ENCODE results near the gene CNBD2. TPM values are rescaled to one million over a fixed set of nuclear protein-coding genes. Genes with fewer than 3 reads are reported as not detected.
A peak's percentile ranks its signal among the peaks of the same experiment; 100 is the strongest.
"Not testable (repeated sequence)": the region's sequence is repeated elsewhere in the genome, so short reads cannot be mapped to it uniquely, and the experiment has no call there.

CNBD2 gene
- total RNA-seq, 1 donor from 2014 or later: 2.7 TPM

- intact Hi-C loops (cut with DNase I): no loop called here
- H3K36me3 ChIP-seq: no peaks in the 10 kb centered on the region
- DNase-seq (ENCODE audit: extremely low spot score in 2 of 2): no peak
- H3K27ac ChIP-seq: peak overlapping the region; percentile 84
- H3K27me3 ChIP-seq: no peaks in the 10 kb centered on the region
- no peak for TF ChIP-seq POLR2AphosphoS5 (IDR thresholded peaks at IDR 0.05; ENCODE audit: insufficient read depth in 1 of 2, low read depth in 1 of 2)
- TF ChIP-seq CTCF (IDR thresholded peaks at IDR 0.05): no peak
- TF ChIP-seq POLR2A (IDR thresholded peaks at IDR 0.05): no peak
- H3K4me1 ChIP-seq: peaks cover 19% of the 10 kb centered on the region
- H3K9me3 ChIP-seq: no peaks in the 10 kb centered on the region
- H3K4me3 ChIP-seq: peak overlapping the region; percentile 63 to 64
Measured at GRCh38 chr20:36065427-36065998, 97.1 kb downstream of the CNBD2 start.

GRCh38 chr20:36066777-36067176 is 98.4 kb downstream of the CNBD2 start:
- peaks cover 19% of the 10 kb centered on the region for H3K4me1 ChIP-seq
- no peak overlapping the region for H3K27ac ChIP-seq
- H3K36me3 ChIP-seq: no peaks in the 10 kb centered on the region
- H3K27me3 ChIP-seq: no peaks in the 10 kb centered on the region
- no peaks in the 10 kb centered on the region for H3K9me3 ChIP-seq
- intact Hi-C loops (cut with DNase I): no loop called here
- TF ChIP-seq CTCF (IDR thresholded peaks at IDR 0.05) (no peak), POLR2AphosphoS5 (IDR thresholded peaks at IDR 0.05; ENCODE audit: insufficient read depth in 1 of 2, low read depth in 1 of 2) (no peak)
- H3K4me3 ChIP-seq: no peak overlapping the region
- DNase-seq (ENCODE audit: extremely low spot score in 2 of 2): no peak

- DNase-seq (ENCODE audit: extremely low spot score in 2 of 2); H3K27ac ChIP-seq; H3K9me3 ChIP-seq; H3K4me3 ChIP-seq; intact Hi-C loops (cut with DNase I); H3K36me3 ChIP-seq; H3K27me3 ChIP-seq: not testable (repeated sequence)
- H3K4me1 ChIP-seq: peaks cover 19% of the 10 kb centered on the region
Measured at GRCh38 chr20:36068526-36068925, 100.1 kb downstream of the CNBD2 start.

- no peaks in the 10 kb centered on the region for H3K9me3 ChIP-seq
- TF ChIP-seq POLR2A (IDR thresholded peaks at IDR 0.05): no peak
- no peak for TF ChIP-seq POLR2AphosphoS5 (IDR thresholded peaks at IDR 0.05; ENCODE audit: insufficient read depth in 1 of 2, low read depth in 1 of 2)
- TF ChIP-seq CTCF (IDR thresholded peaks at IDR 0.05): no peak
- no peak for DNase-seq (ENCODE audit: extremely low spot score in 2 of 2)
Measured at GRCh38 chr20:36070451-36070850, 102.1 kb downstream of the CNBD2 start.

GRCh38 chr20:36071848-36072247 is 103.5 kb downstream of the CNBD2 start:
- TF ChIP-seq CTCF (IDR thresholded peaks at IDR 0.05) (no peak), POLR2AphosphoS5 (IDR thresholded peaks at IDR 0.05; ENCODE audit: insufficient read depth in 1 of 2, low read depth in 1 of 2) (no peak), POLR2A (IDR thresholded peaks at IDR 0.05) (no peak)
- intact Hi-C loops (cut with DNase I): no loop called here
- Histone ChIP-seq H3K4me3 (no peak overlapping the region), H3K4me1 (no peaks in the 10 kb centered on the region), H3K36me3 (no peaks in the 10 kb centered on the region), H3K9me3 (no peaks in the 10 kb centered on the region), H3K27me3 (no peaks in the 10 kb centered on the region), H3K27ac (no peak overlapping the region)
- no peak for DNase-seq (ENCODE audit: extremely low spot score in 2 of 2)

More at GRCh38 chr20:36070451-36070850, 102.1 kb downstream of the CNBD2 start:
- intact Hi-C loops (cut with DNase I): no loop called here
- H3K27me3 ChIP-seq: no peaks in the 10 kb centered on the region
- no peak overlapping the region for H3K27ac ChIP-seq
- H3K4me1 ChIP-seq: peaks cover 4% of the 10 kb centered on the region
- no peaks in the 10 kb centered on the region for H3K36me3 ChIP-seq
- H3K4me3 ChIP-seq: no peak overlapping the region

All from vagina (tissue), 2 donors.